ENCODE data around the gene KCNT1.

Gene KCNT1

GRCh38 chr9:135769489-135770202 is 67.7 kb downstream of the KCNT1 start:
- no peak for DNase-seq

GRCh38 chr9:135770203-135770535 is 68.2 kb downstream of the KCNT1 start:
- DNase-seq: no peak

- DNase-seq: no peak
Measured at GRCh38 chr9:135770771-135771170, 68.8 kb downstream of the KCNT1 start.

- no peak for DNase-seq
Measured at GRCh38 chr9:135771401-135772051, 69.5 kb downstream of the KCNT1 start.

- DNase-seq: no peak
Measured at GRCh38 chr9:135772056-135772646, 70.2 kb downstream of the KCNT1 start.

- DNase-seq: no peak
Measured at GRCh38 chr9:135772702-135773493, 70.9 kb downstream of the KCNT1 start.

- no peak for DNase-seq
Measured at GRCh38 chr9:135773530-135774238, 71.7 kb downstream of the KCNT1 start.

- DNase-seq: no peak
Measured at GRCh38 chr9:135774239-135774747, 72.3 kb downstream of the KCNT1 start.

GRCh38 chr9:135774794-135775525 is 73.0 kb downstream of the KCNT1 start:
- no peak for DNase-seq

GRCh38 chr9:135775911-135776310 is 73.9 kb downstream of the KCNT1 start:
- no peak for DNase-seq

GRCh38 chr9:135776893-135777622 is 75.1 kb downstream of the KCNT1 start:
- no peak for DNase-seq

GRCh38 chr9:135777623-135778177 is 75.7 kb downstream of the KCNT1 start:
- DNase-seq: no peak

GRCh38 chr9:135778421-135778820 is 76.4 kb downstream of the KCNT1 start:
- DNase-seq: no peak

GRCh38 chr9:135779571-135779970 is 77.6 kb downstream of the KCNT1 start:
- no peak for DNase-seq

- no peak for DNase-seq
Measured at GRCh38 chr9:135780086-135780485, 78.1 kb downstream of the KCNT1 start.

- no peak for DNase-seq
Measured at GRCh38 chr9:135780626-135781025, 78.6 kb downstream of the KCNT1 start.

- no peak for DNase-seq
Measured at GRCh38 chr9:135782946-135783345, 81.0 kb downstream of the KCNT1 start.

GRCh38 chr9:135783540-135784245 is 81.7 kb downstream of the KCNT1 start:
- DNase-seq: no peak

GRCh38 chr9:135785013-135785575 is 83.1 kb downstream of the KCNT1 start:
- no peak for DNase-seq

GRCh38 chr9:135786146-135786690 is 84.2 kb downstream of the KCNT1 start:
- DNase-seq: no peak
